CD4-positive, alpha-beta T cell (primary cell): ENCODE measurements around the gene MED9. TPM values are rescaled to one million over a fixed set of nuclear protein-coding genes. Genes with fewer than 3 reads are reported as not detected.

ENCODE experiments used
- ATAC-seq: fragments of 200-7000 bp; cut with Tn5 transposase; one replicate; pipeline ENCODE4 v1.10.0; 2022; ENCODE audit warnings: mild to moderate bottlenecking; ENCODE audit not compliant: poor library complexity
- CTCF ChIA-PET: fragments of 350-600 bp; sonication (Branson Sonifier 250); formaldehyde crosslinking; loops from one replicate; lab custom pipeline; 2021; ENCODE audit warnings: antibody characterized with exemption, inconsistent platforms; lab: Charles Lee
- POLR2A ChIA-PET: fragments of 350-600 bp; sonication (Branson Sonifier 250); formaldehyde crosslinking; loops from one replicate; lab custom pipeline; 2021; ENCODE audit warnings: antibody characterized with exemption, inconsistent platforms; lab: Charles Lee
- DNase-seq, 14 experiments: peaks; one replicate each; pipeline ENCODE4 v3.0.0-alpha.2; 2013 to 2020; ENCODE audit warnings: mixed read lengths in 2 of 14
- H3K27ac ChIP-seq, 2 donors: one replicate each; pipeline versions ENCODE4 v1.5.1 to v1.7.0; 2013; ENCODE audit warnings: low read length in 2 of 2, low read depth in 1 of 2, mild to moderate bottlenecking in 1 of 2
- H3K27me3 ChIP-seq, 2 experiments: 1 replicate in 1 of 2; 2 replicates in 1 of 2; pipeline versions ENCODE4 v1.6.1 to v1.7.0; 2013; ENCODE audit warnings: low read length in 2 of 2, control low read depth in 1 of 2, mild to moderate bottlenecking in 1 of 2, moderate library complexity in 1 of 2; ENCODE audit not compliant: insufficient read depth in 2 of 2, control insufficient read depth in 1 of 2
- H3K36me3 ChIP-seq: one replicate; pipeline ENCODE4 v1.6.1; 2013; ENCODE audit warnings: low read length, control low read depth; ENCODE audit not compliant: insufficient read depth
- H3K4me1 ChIP-seq: one replicate; pipeline ENCODE4 v1.6.1; 2013; ENCODE audit warnings: low read length, control low read depth; ENCODE audit not compliant: insufficient read depth
- H3K4me3 ChIP-seq: one replicate; pipeline ENCODE4 v1.5.1; 2013; ENCODE audit warnings: mild to moderate bottlenecking, low read length, moderate library complexity
- H3K9me3 ChIP-seq, 2 experiments: 1 replicate in 1 of 2; 2 replicates in 1 of 2; pipeline versions ENCODE4 v1.6.1 to v1.7.0; 2013; ENCODE audit warnings: low read length in 2 of 2, mild to moderate bottlenecking in 2 of 2, control low read depth in 1 of 2, moderate library complexity in 1 of 2; ENCODE audit not compliant: control insufficient read depth in 1 of 2, insufficient read depth in 1 of 2
- H3K27ac Mint-ChIP-seq: one replicate; pipeline ENCODE4 v1.8.0; 2020; ENCODE audit warnings: mixed read lengths
- H3K27me3 Mint-ChIP-seq: one replicate; pipeline ENCODE4 v1.8.0; 2021; ENCODE audit warnings: mixed read lengths
- H3K36me3 Mint-ChIP-seq: one replicate; pipeline ENCODE4 v1.8.0; 2021; ENCODE audit warnings: low read depth, mixed read lengths
- H3K4me1 Mint-ChIP-seq: one replicate; pipeline ENCODE4 v1.8.0; 2021; ENCODE audit warnings: low read depth, mixed read lengths
- H3K4me3 Mint-ChIP-seq: one replicate; pipeline ENCODE4 v1.8.0; 2020; ENCODE audit warnings: mild to moderate bottlenecking, mixed read lengths
- H3K9me3 Mint-ChIP-seq: one replicate; pipeline ENCODE4 v1.8.0; 2020; ENCODE audit warnings: mixed read lengths
- CTCF ChIP-seq: fragments of 200-600 bp; IDR thresholded peaks from one replicate; pipeline ENCODE4 v1.8.0; 2022; ENCODE audit warnings: antibody characterized with exemption, mild to moderate bottlenecking
- intact Hi-C, 2 experiments: fragments of 100-400 bp; cut with DNase I in 1 of 2; cut with micrococcal nuclease in 1 of 2; formaldehyde crosslinking; loops; one replicate each; pipeline versions ENCODE4 v1.15.1 to v1.9.0; 2023 to 2025; cut with DNase I, micrococcal nuclease
- total RNA-seq, 174 experiments: library from RNA in 2 of 174; stranded (reverse) in 2 of 174; gene quantifications; one replicate each; pipeline ENCODE4 v1.2.3 and lab custom pipeline; 2021 to 2026

Gene MED9
- total RNA-seq, 2 experiments from 2014 or later, result 27.0 to 27.9 TPM

DNA sequence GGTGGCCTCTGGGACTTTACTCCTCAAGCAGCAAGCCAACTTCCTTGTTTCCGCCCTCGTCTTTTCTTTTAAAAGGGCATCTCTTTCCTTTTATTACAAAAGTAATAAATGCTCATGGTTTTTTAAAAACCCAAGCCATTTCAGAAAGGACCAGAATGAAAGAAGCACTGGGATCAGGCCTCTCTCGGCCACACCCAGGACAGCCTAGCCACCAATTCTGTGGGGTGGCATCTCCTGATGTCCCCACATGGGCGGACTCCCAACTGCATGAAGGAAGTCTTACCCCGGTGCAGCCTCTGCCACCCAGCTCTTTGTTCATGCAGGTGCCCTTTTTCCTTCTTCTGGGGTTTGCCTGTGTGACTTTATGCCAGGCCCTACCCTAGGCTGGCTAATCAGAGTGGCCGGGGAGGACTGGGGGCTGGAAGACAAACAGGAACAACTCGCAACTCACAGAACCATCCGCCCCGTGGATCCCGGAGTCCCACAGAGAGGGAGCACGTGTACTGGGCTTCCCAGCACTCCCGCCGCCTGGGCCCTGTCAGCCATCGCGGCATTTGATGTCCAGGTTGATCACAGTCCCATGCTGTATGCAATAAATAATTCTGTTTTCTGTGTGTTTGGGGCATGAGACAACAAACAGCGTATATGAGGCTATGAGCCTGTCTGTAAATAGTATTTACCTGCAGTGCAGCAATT is 22.0 kb downstream of the MED9 start:
- Histone ChIP-seq H3K4me3 (no peak overlapping the region), H3K4me1 (peaks cover 24% of the 10 kb centered on the region), H3K36me3 (no peaks in the 10 kb centered on the region), H3K27me3 (peaks cover 8 to 11% of the 10 kb centered on the region in 2 experiments), H3K27ac (no peak overlapping the region), H3K9me3 (peaks cover 0 to 3% of the 10 kb centered on the region in 2 experiments)
- POLR2A ChIA-PET, result no interaction called here
- H3K4me3 Mint-ChIP-seq, result no peak overlapping the region
- DNase-seq (no peak), ATAC-seq (no peak)
- no peak for TF ChIP-seq CTCF
- H3K9me3 Mint-ChIP-seq, result no peaks in the 10 kb centered on the region
- H3K27ac Mint-ChIP-seq, result no peak overlapping the region
- intact Hi-C loops, result no loop called here
- CTCF ChIA-PET, result no interaction called here
- H3K27me3 Mint-ChIP-seq, result peaks cover 11% of the 10 kb centered on the region
- peaks cover 7% of the 10 kb centered on the region for H3K4me1 Mint-ChIP-seq
- H3K36me3 Mint-ChIP-seq, result no peaks in the 10 kb centered on the region

GRCh38 chr17:17499402-17500145 is 22.8 kb downstream of the MED9 start:
- CTCF ChIA-PET, result no interaction called here
- intact Hi-C loops, result loop anchor here in 1 of 2 experiments (5.0 kb wide), 1 partner anchor 68 kb away; no protein-coding TSS in a partner anchor

More at GRCh38 chr17:17499402-17500145, 22.8 kb downstream of the MED9 start:
- Mint-ChIP-seq H3K9me3 (no peaks in the 10 kb centered on the region), H3K36me3 (no peaks in the 10 kb centered on the region), H3K27ac (no peak overlapping the region), H3K27me3 (peaks cover 11% of the 10 kb centered on the region), H3K4me3 (no peak overlapping the region), H3K4me1 (peaks cover 7% of the 10 kb centered on the region)
- Histone ChIP-seq H3K27ac (no peak overlapping the region), H3K4me3 (no peak overlapping the region), H3K4me1 (peaks cover 24% of the 10 kb centered on the region), H3K27me3 (peaks cover 8 to 11% of the 10 kb centered on the region in 2 experiments), H3K9me3 (peaks cover 0 to 3% of the 10 kb centered on the region in 2 experiments), H3K36me3 (no peaks in the 10 kb centered on the region)
- POLR2A ChIA-PET, result no interaction called here
- no peak for DNase-seq
- TF ChIP-seq CTCF, result no peak
- no peak for ATAC-seq
